Kidney glomerular epithelial cell (primary cell): ENCODE measurements around the gene SLC25A22.

Source experiments
- DNase-seq: peaks from one replicate; lab custom pipeline; 2025; lab: John Stamatoyannopoulos, UW

SLC25A22 gene

GRCh38 chr11:833849-834311 lies 35.8 kb upstream of the SLC25A22 start:
- DNase-seq, result no peak

GRCh38 chr11:833114-833791 lies 35.2 kb upstream of the SLC25A22 start:
- peak; percentile 44 for DNase-seq

- peak; percentile 56 for DNase-seq
Observed at GRCh38 chr11:832529-833113, 34.5 kb upstream of the SLC25A22 start, which contains the start of gene CD151. TSS of gene CD151 (plus strand) at chr11:832952. CDS start at chr11:836070, 3,118 bp downstream.

DNA sequence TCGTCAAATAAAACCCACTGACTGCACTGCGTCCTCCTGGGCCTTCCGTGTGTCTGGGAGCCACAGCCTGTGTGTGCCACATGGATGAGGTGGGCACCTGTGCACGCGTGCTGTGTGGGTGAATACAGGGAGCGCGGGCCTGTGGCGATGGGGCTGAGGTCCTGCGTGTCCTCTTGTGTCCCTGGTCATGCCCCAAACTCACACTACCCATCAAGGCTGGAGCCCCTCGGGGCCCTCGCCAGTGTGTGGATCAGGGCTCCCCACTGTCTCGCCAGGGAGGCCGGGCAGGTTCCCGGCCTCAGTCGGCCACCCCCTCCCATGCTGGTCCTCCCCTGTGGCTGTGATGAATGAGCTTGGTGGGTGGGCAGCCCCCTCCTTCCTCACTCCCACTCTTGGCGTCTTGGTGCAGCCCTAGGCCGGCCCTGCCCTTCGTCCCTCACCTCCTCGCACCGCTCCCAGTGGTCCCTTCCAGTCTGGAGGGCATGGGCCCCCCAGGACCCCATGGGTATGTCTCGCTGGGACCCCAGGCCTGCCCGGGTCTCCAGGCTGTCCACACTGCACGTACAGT lies 34.0 kb upstream of the SLC25A22 start:
- DNase-seq, result no peak

- DNase-seq, result no peak
Observed at GRCh38 chr11:831118-831864, 33.2 kb upstream of the SLC25A22 start.

- peak; percentile 57 for DNase-seq
Observed at GRCh38 chr11:830295-831117, 32.4 kb upstream of the SLC25A22 start.

- no peak for DNase-seq
Observed at GRCh38 chr11:829847-830294, 31.8 kb upstream of the SLC25A22 start.

DNA sequence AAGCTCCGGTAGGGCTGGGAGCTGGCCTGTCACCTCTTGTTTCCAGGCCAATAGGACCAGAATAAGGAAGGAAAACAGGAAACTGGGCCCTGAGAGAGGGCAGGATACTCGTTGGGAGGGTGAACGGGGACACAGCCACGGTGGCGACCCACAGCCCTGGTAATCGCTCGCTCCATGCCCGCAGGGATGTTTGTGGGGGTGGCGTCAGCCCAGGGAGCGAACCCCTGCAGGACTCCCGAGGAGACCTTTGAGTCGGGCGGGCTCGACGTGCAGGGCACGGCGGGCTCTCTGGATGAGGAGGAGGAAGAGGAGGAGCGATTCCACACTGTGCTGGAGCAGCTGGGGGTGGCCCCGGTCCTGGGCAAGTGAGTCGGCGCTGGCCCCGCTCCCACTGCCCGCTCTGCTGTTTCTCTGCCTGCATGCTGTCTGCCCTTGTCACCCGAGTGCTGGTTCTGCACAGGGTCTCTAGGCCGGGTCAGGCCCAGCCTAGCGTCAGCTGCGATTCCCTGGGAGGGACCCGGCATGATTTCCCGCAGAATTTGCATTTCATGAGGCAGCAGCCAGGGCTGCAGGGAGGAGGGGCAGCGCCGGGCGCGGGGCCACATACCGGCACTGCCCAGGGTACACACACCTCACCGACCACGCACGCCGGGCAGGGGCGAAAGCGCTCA lies 31.2 kb upstream of the SLC25A22 start:
- DNase-seq, result peak; percentile 31

- no peak for DNase-seq
Observed at GRCh38 chr11:828506-829175, 30.6 kb upstream of the SLC25A22 start.

- no peak for DNase-seq
Observed at GRCh38 chr11:827897-828192, 29.8 kb upstream of the SLC25A22 start, which contains the start of gene CRACR2B. TSS of gene CRACR2B (plus strand) at chr11:827919. CDS start at chr11:828608, 689 bp downstream.

DNA sequence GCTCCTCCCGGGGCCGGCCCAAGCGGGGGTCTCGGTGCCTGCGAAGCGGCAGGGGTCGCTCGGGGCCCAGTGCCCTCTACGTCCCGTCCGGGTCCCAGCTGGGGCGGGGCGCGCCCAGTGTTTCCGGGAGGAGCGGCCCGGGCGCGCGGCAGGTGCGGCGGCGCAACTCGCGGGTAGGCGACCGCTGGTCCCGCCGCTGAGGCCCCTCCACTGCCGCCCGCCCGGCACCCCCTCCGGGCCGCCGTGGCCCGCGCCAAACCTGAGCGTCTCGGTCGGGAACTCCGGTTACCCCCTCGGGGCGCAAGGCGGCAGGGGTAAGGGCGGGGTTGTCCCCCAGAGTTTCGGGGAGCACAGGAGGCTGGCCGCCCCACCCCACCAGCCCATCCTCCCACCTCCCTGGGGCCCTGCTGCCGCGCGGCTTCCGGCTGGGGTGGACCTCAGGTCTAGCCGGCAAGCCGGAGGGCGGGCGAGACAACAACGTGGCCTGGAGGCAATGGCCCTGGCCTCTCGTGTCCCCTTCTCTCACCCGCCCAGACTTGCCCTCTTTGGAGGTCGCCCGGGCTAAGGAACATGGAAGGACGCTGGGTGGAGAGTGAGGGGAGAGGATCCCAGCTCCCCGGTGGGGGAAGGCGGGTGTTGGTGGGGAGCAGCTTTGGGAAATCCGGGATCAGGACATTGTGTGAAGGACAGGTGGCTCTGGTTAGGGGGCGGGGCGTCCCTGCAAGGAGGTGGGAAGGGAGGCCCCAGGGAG lies 29.2 kb upstream of the SLC25A22 start:
- DNase-seq, result no peak

DNA sequence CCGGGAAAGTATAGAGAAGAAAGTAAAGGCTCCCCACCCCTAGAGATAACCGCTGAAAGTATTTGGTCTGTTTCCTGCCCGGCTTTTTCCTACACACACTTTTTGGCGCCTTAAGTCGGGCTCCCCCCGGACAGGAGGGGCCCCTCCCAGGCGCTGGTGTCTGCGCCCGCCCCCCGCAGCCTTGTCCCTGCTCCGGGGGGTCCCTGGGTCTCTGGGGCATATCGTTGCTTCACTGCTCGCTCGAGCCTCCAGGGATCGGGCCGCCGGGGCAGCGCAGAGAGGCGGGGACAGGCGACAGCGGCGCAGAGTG lies 28.7 kb upstream of the SLC25A22 start:
- DNase-seq, result no peak

- DNase-seq, result no peak
Observed at GRCh38 chr11:826227-826621, 28.1 kb upstream of the SLC25A22 start.

DNA sequence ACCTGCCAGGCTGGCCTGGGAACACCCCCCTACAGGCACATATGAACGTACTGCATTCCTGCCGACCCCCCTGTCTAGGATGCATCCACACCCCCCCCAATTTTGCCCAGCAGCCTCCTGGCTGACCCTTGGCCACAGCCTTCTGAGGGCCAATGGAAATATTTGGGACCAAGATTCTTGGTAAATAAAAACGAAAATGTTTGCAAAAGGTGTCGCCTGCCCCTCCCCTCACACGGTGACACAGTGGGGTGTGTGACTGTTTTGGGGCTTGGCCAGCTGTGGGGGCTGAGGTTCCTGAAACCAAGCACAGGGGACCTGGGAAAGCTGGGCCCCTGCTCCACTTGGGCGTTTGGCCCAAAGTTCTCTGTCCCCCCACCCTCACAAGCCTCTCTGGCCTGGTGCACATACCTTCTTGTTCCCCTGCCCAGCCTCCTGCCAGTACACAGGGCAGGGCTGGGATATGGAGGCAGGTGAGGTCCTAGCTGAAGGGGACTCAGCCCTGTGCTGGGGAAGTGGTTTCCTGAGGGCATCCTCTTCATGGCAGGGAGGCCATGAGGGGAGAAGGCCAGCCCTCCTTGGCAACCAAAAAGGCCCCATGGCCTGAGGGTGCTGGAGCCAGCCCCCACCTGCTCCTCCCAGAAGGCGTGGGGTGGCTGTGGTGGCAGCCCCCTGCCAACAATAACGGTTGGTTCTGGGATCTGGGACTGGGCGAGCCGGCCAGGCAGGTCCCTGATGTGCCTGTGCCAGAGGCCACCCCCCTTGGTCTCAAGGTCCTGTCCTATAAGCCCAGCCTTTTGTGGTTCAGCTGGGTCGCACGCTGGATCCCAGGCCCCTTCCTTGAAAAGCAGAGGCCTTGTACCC lies 27.5 kb upstream of the SLC25A22 start:
- DNase-seq, result no peak

GRCh38 chr11:824942-825341 lies 26.9 kb upstream of the SLC25A22 start:
- no peak for DNase-seq

- no peak for DNase-seq
Observed at GRCh38 chr11:824292-824880, 26.3 kb upstream of the SLC25A22 start.

DNA sequence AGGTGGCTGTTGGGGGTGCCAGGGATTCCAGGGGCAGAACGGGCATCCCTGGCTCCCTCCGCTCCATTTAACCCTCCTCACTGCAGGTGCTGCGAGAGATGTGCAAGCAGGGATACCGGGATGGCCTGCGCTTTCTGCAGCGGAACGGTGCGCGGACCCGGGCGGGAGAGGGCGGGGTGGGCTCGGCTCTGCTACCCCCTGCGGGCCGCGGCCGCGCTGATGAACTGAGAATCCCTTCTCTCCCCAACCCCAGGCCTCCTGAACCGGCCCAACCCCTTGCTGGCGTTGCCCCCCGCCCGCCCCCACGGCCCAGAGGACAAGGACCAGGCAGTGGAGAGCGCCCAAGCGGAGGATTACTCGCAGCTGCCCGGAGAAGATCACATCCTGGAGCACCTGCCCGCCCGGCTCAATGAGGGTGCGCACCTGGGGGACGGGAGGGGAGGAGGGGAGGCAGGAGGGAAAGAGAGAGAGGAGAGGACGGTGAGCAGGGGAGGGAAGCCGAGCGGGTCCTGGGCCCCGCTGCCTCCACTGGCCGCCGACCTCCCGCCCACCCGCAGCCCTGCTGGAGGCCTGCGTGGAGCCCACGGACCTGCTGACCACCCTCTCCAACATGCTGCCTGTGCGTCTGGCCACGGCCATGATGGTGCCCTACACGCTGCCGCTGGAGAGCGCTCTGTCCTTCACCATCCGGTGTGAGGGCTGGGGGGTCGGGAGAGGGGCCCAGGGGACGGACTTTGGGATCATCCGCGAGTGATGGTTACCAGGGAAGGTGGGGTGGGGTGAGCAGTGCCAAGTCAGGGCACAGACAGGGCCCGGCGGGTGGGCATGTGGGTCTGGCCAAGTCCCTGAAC lies 25.6 kb upstream of the SLC25A22 start:
- no peak for DNase-seq
